PC-3 (cell line): Measurements from ENCODE around the gene TAC4. TPM values are rescaled to one million over a fixed set of nuclear protein-coding genes. Genes with fewer than 3 reads are reported as not detected.

Experiments used
- ATAC-seq: fragments of 200-7000 bp; cut with Tn5 transposase; 2 replicates; pipeline ENCODE4 v1.9.1; 2020; ENCODE audit warnings: mild to moderate bottlenecking, moderate library complexity
- BruUV-seq: library from RNA; stranded (reverse); fragments of 400-500 nt; replicated peaks from 2 replicates; lab custom pipeline; 2021; lab: Mats Ljungman, UMichigan
- CTCF ChIA-PET: fragments of 300-600 bp; sonication (Branson Sonifier 250); formaldehyde crosslinking; loops from one replicate; lab custom pipeline; 2022; ENCODE audit warnings: antibody characterized with exemption; lab: Charles Lee
- POLR2A ChIA-PET: fragments of 300-600 bp; sonication (Branson Sonifier 250); formaldehyde crosslinking; loops from one replicate; lab custom pipeline; 2022; ENCODE audit warnings: antibody characterized with exemption; ENCODE audit not compliant: unreplicated experiment; lab: Charles Lee
- DNase-seq: peaks from one replicate; pipeline ENCODE4 v3.0.0-alpha.2; 2015
- H2AFZ ChIP-seq: fragments of 300-600 bp; sonication (generic); 2 replicates; pipeline ENCODE4 v1.6.0; 2016; ENCODE audit warnings: antibody characterized with exemption, low read length
- H3F3A ChIP-seq: fragments of 300-600 bp; sonication (generic); one replicate; pipeline ENCODE4 v1.6.0; 2017; ENCODE audit warnings: antibody characterized with exemption, low read length, control low read depth, mild to moderate bottlenecking; ENCODE audit not compliant: unreplicated experiment
- H3K27ac ChIP-seq: fragments of 300-600 bp; sonication (generic); 2 replicates; pipeline ENCODE4 v1.5.1; 2016; ENCODE audit warnings: mild to moderate bottlenecking, low read length
- H3K27me3 ChIP-seq: fragments of 300-600 bp; sonication (generic); 2 replicates; pipeline ENCODE4 v1.6.1; 2016; ENCODE audit warnings: low read length, mixed read lengths
- H3K36me3 ChIP-seq: fragments of 300-600 bp; sonication (generic); 2 replicates; pipeline ENCODE4 v1.6.1; 2016; ENCODE audit warnings: low read depth, mixed run types, low read length, mixed read lengths
- H3K4me1 ChIP-seq: fragments of 300-600 bp; sonication (generic); 2 replicates; pipeline ENCODE4 v1.5.1; 2016; ENCODE audit warnings: low read length; ENCODE audit not compliant: insufficient read depth
- H3K4me2 ChIP-seq: fragments of 300-600 bp; sonication (generic); 2 replicates; pipeline ENCODE4 v1.6.0; 2016; ENCODE audit warnings: low read length
- H3K4me3 ChIP-seq: fragments of 300-600 bp; sonication (generic); 2 replicates; pipeline ENCODE4 v1.5.1; 2016; ENCODE audit warnings: mild to moderate bottlenecking, low read length, mixed read lengths
- H3K79me2 ChIP-seq: fragments of 300-600 bp; sonication (generic); 2 replicates; pipeline ENCODE4 v1.6.1; 2017; ENCODE audit warnings: low read length, mixed read lengths
- H3K9ac ChIP-seq: fragments of 300-600 bp; sonication (generic); 2 replicates; pipeline ENCODE4 v1.6.0; 2016; ENCODE audit warnings: mild to moderate bottlenecking, low read length
- H3K9me2 ChIP-seq: fragments of 300-600 bp; sonication (generic); replicated peaks from 2 replicates; pipeline ENCODE4 v1.6.1; 2016; ENCODE audit warnings: mixed run types, low read length, mixed read lengths
- H3K9me3 ChIP-seq: fragments of 300-600 bp; sonication (generic); 2 replicates; pipeline ENCODE4 v1.6.1; 2016; ENCODE audit warnings: low read length, mixed read lengths
- H4K20me1 ChIP-seq: fragments of 300-600 bp; sonication (generic); 2 replicates; pipeline ENCODE4 v1.6.1; 2016; ENCODE audit warnings: low read length, mixed read lengths
- CTCF ChIP-seq: fragments of 300-600 bp; sonication (generic); conservative IDR thresholded peaks from 2 replicates; pipeline ENCODE4 v1.5.1; 2017; ENCODE audit warnings: antibody characterized with exemption, low read depth, mild to moderate bottlenecking, low read length
- EZH2 ChIP-seq: fragments of 300-600 bp; sonication (generic); IDR thresholded peaks from one replicate; pipeline ENCODE4 v1.6.1; 2017; ENCODE audit warnings: antibody characterized with exemption, mild to moderate bottlenecking, low read length; ENCODE audit not compliant: unreplicated experiment
- EZH2phosphoT487 ChIP-seq: fragments of 300-600 bp; sonication (generic); IDR thresholded peaks from 2 replicates; pipeline ENCODE4 v1.6.1; 2018; ENCODE audit warnings: mild to moderate bottlenecking, antibody characterized with exemption, low read length, borderline replicate concordance
- intact Hi-C: fragments of 100-400 bp; cut with micrococcal nuclease; formaldehyde crosslinking; loops from 2 replicates; pipeline ENCODE4 v1.9.0; 2023
- total RNA-seq: library from RNA; depleted of rRNA; stranded (reverse); fragments of >200 nt; gene quantifications from 2 replicates; pipeline ENCODE4 v1.2.3, GENCODE V29; 2014; rRNA removed

Gene TAC4
- total RNA-seq, 1 experiment from 2014 or later, result not detected

- ATAC-seq (peak; percentile 92), DNase-seq (peak; percentile 100)
- Histone ChIP-seq H3K9ac (peak within 1 kb of the TSS; percentile 94), H3K79me2 (peaks cover 45% of the 10 kb centered on the region), H3K27me3 (no peaks in the 10 kb centered on the region), H3F3A (no peaks in the 10 kb centered on the region), H3K27ac (peak within 1 kb of the TSS; percentile 76), H3K4me3 (peak within 1 kb of the TSS; percentile 84), H3K9me2 (no peaks in the 10 kb centered on the region), H3K9me3 (no peaks in the 10 kb centered on the region), H2AFZ (peak within 1 kb of the TSS; percentile 91), H3K4me2 (peak within 1 kb of the TSS; percentile 96), H3K4me1 (peaks cover 16% of the 10 kb centered on the region), H4K20me1 (peaks cover 27% of the 10 kb centered on the region), H3K36me3 (peaks cover 20% of the 10 kb centered on the region)
- no TSS peak for BruUV-seq
- TF ChIP-seq EZH2, result no peak
- no peak for TF ChIP-seq EZH2phosphoT487
- TF ChIP-seq CTCF, result no peak
- POLR2A ChIA-PET, result interaction anchor here (0.9 to 1.3 kb wide), 3 partner anchors 25 to 267 kb away, joined by 3 to 7 read pairs (median 5); partner anchors contain the start of genes FAM117A, ITGA3 and SLC35B1
- CTCF ChIA-PET, result interaction anchor here (1.4 kb wide), 1 partner anchor 25 kb away, joined by 3 read pairs; the partner anchor contains the start of gene FAM117A
- intact Hi-C loops, result loop anchor here (1.0 kb wide), 3 partner anchors 24 to 373 kb away; partner anchors contain the start of gene FAM117A
These were observed 59.2 kb downstream of the TAC4 start, which contains the start of gene KAT7 for GRCh38 chr17:49788478-49789242. Gene KAT7, plus strand, starts transcription at chr17:49788681. Its CDS starts 154 bp downstream, at chr17:49788835.

Other genes with a start within 250 kb of the TAC4 start
- 52.9 and 54.7 TPM in 2 replicates for gene SPOP, start 170.0 kb downstream of the TAC4 start, total RNA-seq
- 199 and 211 TPM in 2 replicates for gene SLC35B1, start 140.1 kb downstream of the TAC4 start, total RNA-seq
- gene FAM117A, start 83.9 kb downstream of the TAC4 start, total RNA-seq, result 9.7 and 16.3 TPM in 2 replicates
- gene KAT7, start 59.4 kb downstream of the TAC4 start, total RNA-seq, result 39.1 and 45.8 TPM in 2 replicates
- 0.35 and 0.44 TPM in 2 replicates for gene DLX4, start 121.1 kb upstream of the TAC4 start, total RNA-seq
- 0.18 and 0.23 TPM in 2 replicates for gene DLX3, start 147.2 kb upstream of the TAC4 start, total RNA-seq
- 598 and 763 TPM in 2 replicates for gene ITGA3, start 208.0 kb upstream of the TAC4 start, total RNA-seq
- 31.9 and 37.6 TPM in 2 replicates for gene PDK2, start 247.3 kb upstream of the TAC4 start, total RNA-seq